Ishikawa (cell line): ENCODE measurements around the gene RGS7.

Experiments used
- CEBPB ChIP-seq: IDR thresholded peaks from 2 replicates; pipeline ENCODE4 v1.6.1; 2012
- CREB1 ChIP-seq: IDR thresholded peaks from 2 replicates; pipeline ENCODE4 v1.6.1; 2012; ENCODE audit warnings: low read depth
- EGR1 ChIP-seq: IDR thresholded peaks from 2 replicates; pipeline ENCODE4 v1.6.1; 2012
- EP300 ChIP-seq: IDR thresholded peaks from 2 replicates; pipeline ENCODE4 v1.6.1; 2012; ENCODE audit warnings: borderline replicate concordance
- FOXM1 ChIP-seq: IDR thresholded peaks from 2 replicates; pipeline ENCODE4 v1.6.1; 2012; ENCODE audit warnings: low read depth, borderline replicate concordance
- MAX ChIP-seq: IDR thresholded peaks from 2 replicates; pipeline ENCODE4 v1.6.1; 2012
- NFIC ChIP-seq: IDR thresholded peaks from 2 replicates; pipeline ENCODE4 v1.6.1; 2012
- RAD21 ChIP-seq: IDR thresholded peaks from 2 replicates; pipeline ENCODE4 v1.6.1; 2012; ENCODE audit warnings: low read depth
- REST ChIP-seq: IDR thresholded peaks from 2 replicates; pipeline ENCODE4 v1.6.1; 2012; ENCODE audit warnings: low read depth, mild to moderate bottlenecking
- TAF1 ChIP-seq: IDR thresholded peaks from 2 replicates; pipeline ENCODE4 v1.6.1; 2012; ENCODE audit warnings: low read depth, mild to moderate bottlenecking
- TCF12 ChIP-seq: IDR thresholded peaks from 2 replicates; pipeline ENCODE4 v1.6.1; 2012; ENCODE audit warnings: low read depth
- TEAD4 ChIP-seq: IDR thresholded peaks from 2 replicates; pipeline ENCODE4 v1.6.1; 2012
- USF1 ChIP-seq: IDR thresholded peaks from 2 replicates; pipeline ENCODE4 v1.6.1; 2012
- YY1 ChIP-seq: IDR thresholded peaks from 2 replicates; pipeline ENCODE4 v1.6.1; 2012; ENCODE audit warnings: low read depth
- ZBTB7A ChIP-seq: IDR thresholded peaks from 2 replicates; pipeline ENCODE4 v1.6.1; 2012; ENCODE audit warnings: low read depth

The RGS7 gene

GRCh38 chr1:240847325-240847724, 509.7 kb downstream of the RGS7 start:
- no peak for TF ChIP-seq TCF12

- TF ChIP-seq NFIC (no peak), ZBTB7A (no peak), TEAD4 (no peak), RAD21 (no peak), REST (no peak), CREB1 (no peak), TCF12 (no peak), TAF1 (no peak), MAX (no peak), EGR1 (no peak), EP300 (no peak), FOXM1 (no peak), CEBPB (no peak), YY1 (no peak), USF1 (no peak)
These were observed 512.5 kb downstream of the RGS7 start for GRCh38 chr1:240844486-240844885.

- TF ChIP-seq NFIC (no peak), USF1 (no peak), MAX (no peak), CEBPB (no peak), EGR1 (no peak), CREB1 (no peak), EP300 (no peak), RAD21 (no peak), REST (no peak), ZBTB7A (no peak), TAF1 (no peak), YY1 (no peak)
These were observed 513.2 kb downstream of the RGS7 start for GRCh38 chr1:240843798-240844197.

GRCh38 chr1:240836271-240836670, 520.7 kb downstream of the RGS7 start:
- TF ChIP-seq YY1 (no peak), REST (no peak), CREB1 (no peak), EP300 (no peak), FOXM1 (no peak), TAF1 (no peak), MAX (no peak), USF1 (no peak), TEAD4 (no peak), EGR1 (no peak), CEBPB (no peak), TCF12 (no peak), RAD21 (no peak), ZBTB7A (no peak), NFIC (no peak)
